Glutamatergic neuron (in vitro differentiated cells): ENCODE measurements around the gene MUC22. TPM values are rescaled to one million over a fixed set of nuclear protein-coding genes. Genes with fewer than 3 reads are reported as not detected.
"Not testable (repeated sequence)": the region's sequence is repeated elsewhere in the genome, so short reads cannot be mapped to it uniquely, and the experiment has no call there.

Experiments
- DNase-seq: peaks from one replicate; pipeline ENCODE4 v3.0.0; 2022
- H3K27ac Mint-ChIP-seq: one replicate; pipeline ENCODE4 v1.8.0; 2020; ENCODE audit warnings: mild to moderate bottlenecking, mixed read lengths, inconsistent platforms; ENCODE audit not compliant: unreplicated experiment
- H3K27me3 Mint-ChIP-seq: one replicate; pipeline ENCODE4 v1.8.0; 2020; ENCODE audit warnings: mild to moderate bottlenecking, moderate library complexity, mixed read lengths, inconsistent platforms; ENCODE audit not compliant: unreplicated experiment
- H3K36me3 Mint-ChIP-seq: one replicate; pipeline ENCODE4 v1.8.0; 2020; ENCODE audit warnings: mild to moderate bottlenecking, mixed read lengths, inconsistent platforms; ENCODE audit not compliant: unreplicated experiment
- H3K4me1 Mint-ChIP-seq: one replicate; pipeline ENCODE4 v1.8.0; 2020; ENCODE audit warnings: mild to moderate bottlenecking, low read depth, mixed read lengths, inconsistent platforms; ENCODE audit not compliant: unreplicated experiment
- H3K4me3 Mint-ChIP-seq: one replicate; pipeline ENCODE4 v1.8.0; 2020; ENCODE audit warnings: mild to moderate bottlenecking, mixed read lengths, inconsistent platforms; ENCODE audit not compliant: unreplicated experiment
- H3K9me3 Mint-ChIP-seq: one replicate; pipeline ENCODE4 v1.8.0; 2020; ENCODE audit warnings: mild to moderate bottlenecking, moderate library complexity, mixed read lengths, inconsistent platforms; ENCODE audit not compliant: unreplicated experiment
- total RNA-seq: library from RNA; stranded (reverse); fragmentation: NEBNext Ultra II Directional; extraction: Animal tissue kit (Norgen Biotek cat#: 25700); gene quantifications from one replicate; pipeline ENCODE4 v1.2.1, GENCODE V29; 2021; ENCODE audit not compliant: unreplicated experiment
- TF ChIP-seq, protein P1 (sequence below): fragments of 200-600 bp; sonication (generic); IDR thresholded peaks from one replicate; pipeline ENCODE4 v1.5.0; 2021; ENCODE audit not compliant: partially characterized antibody, unreplicated experiment

Gene MUC22
- total RNA-seq, 1 donor from 2014 or later, result not detected

DNA sequence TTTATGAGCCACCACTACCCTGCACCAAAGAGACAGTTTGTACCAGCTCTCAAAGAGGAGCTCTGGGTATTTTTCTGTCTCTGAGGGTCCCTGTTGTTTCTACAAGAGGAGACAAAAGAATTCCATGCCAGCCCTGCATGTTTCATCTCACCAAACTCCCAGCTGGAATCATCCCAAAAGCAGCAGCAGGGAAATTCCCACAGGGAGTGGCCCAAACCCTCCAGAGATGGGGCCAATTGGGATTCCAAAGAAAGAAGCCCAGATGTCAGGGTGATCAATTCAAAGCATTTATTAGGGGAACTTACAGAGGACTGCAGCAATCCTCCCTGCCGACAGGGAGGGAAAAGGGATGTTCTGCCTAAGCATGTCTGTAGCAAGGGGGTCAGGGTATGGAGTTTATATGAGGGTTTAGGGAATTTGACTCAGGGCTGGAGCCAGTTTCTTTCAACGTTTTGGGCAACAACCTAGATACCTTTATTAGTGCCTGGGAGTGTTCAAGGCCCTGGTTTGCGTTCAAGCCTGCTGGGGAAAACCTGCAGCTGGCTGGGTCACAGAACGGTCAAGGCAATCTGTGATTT, 47.2 kb downstream of the MUC22 start:
- no peak for DNase-seq
- Mint-ChIP-seq H3K9me3 (peaks cover 2% of the 10 kb centered on the region), H3K4me3 (peak overlapping the region; percentile 57), H3K27ac (peak overlapping the region; percentile 78), H3K27me3 (peaks cover 4% of the 10 kb centered on the region), H3K36me3 (peaks cover 5% of the 10 kb centered on the region), H3K4me1 (peaks cover 22% of the 10 kb centered on the region)
- TF ChIP-seq, protein P1, sequence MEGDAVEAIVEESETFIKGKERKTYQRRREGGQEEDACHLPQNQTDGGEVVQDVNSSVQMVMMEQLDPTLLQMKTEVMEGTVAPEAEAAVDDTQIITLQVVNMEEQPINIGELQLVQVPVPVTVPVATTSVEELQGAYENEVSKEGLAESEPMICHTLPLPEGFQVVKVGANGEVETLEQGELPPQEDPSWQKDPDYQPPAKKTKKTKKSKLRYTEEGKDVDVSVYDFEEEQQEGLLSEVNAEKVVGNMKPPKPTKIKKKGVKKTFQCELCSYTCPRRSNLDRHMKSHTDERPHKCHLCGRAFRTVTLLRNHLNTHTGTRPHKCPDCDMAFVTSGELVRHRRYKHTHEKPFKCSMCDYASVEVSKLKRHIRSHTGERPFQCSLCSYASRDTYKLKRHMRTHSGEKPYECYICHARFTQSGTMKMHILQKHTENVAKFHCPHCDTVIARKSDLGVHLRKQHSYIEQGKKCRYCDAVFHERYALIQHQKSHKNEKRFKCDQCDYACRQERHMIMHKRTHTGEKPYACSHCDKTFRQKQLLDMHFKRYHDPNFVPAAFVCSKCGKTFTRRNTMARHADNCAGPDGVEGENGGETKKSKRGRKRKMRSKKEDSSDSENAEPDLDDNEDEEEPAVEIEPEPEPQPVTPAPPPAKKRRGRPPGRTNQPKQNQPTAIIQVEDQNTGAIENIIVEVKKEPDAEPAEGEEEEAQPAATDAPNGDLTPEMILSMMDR, result no peak

DNA sequence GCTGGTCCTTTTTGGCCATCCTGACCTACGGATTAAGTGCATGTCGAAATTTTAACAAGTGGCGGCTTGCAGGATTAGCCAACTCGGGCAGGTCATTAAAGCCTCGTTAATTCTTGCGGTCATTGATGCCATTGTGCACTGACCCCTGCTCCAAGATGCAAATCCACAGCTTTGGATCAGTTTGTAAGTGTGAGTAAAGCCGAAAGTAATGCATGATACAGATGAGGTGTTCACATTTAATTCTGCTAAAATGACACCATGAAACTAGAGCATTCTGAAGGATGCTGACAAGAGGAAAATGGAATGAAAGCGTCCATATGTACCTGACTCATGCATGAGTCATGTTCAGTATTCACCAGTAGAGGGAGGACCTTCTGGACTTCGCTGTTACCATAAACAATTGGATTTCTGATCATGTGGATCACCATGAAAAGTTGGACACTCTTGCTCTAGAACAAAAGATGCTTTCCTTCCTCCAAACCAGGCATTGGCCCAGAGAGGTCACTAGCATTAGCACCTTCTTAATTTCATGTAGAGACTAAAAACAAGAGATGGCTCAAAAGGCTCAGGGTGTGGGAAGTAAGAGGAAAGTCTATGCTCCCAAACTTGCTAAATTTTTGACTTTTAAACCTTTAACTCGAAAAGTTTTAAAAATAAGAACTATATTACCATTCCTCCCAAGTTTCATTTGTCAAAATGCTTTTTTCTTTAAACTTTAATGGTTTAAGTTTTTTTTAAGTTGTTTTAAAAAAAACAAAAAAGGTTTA, 48.0 kb downstream of the MUC22 start:
- Mint-ChIP-seq H3K36me3 (peaks cover 5% of the 10 kb centered on the region), H3K9me3 (peaks cover 2% of the 10 kb centered on the region), H3K4me1 (peaks cover 21% of the 10 kb centered on the region), H3K27ac (peak overlapping the region; percentile 59), H3K4me3 (no peak overlapping the region), H3K27me3 (peaks cover 4% of the 10 kb centered on the region)
- TF ChIP-seq, protein P1, result peak; percentile 72
- DNase-seq, result no peak

DNA sequence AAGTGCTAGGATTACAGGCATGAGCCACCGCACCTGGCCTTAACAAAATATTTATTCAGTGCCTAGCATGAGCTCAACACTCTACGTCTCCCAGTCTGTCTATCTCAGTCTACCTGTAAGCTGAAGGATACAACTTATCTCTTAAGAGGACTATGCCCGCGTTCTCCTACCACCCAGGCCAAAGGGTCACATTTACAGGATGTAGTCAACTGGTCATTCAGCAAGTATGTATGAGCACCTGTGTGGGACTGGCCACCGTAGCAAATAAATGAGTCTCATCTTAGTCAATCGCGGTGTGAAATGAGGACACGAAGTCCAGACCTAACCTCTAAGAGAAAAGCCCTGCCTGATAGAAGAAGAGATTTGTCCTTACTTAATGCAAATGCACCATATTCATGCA, 49.9 kb downstream of the MUC22 start:
- Mint-ChIP-seq H3K9me3 (peaks cover 2% of the 10 kb centered on the region), H3K36me3 (peaks cover 5% of the 10 kb centered on the region), H3K27me3 (peaks cover 2% of the 10 kb centered on the region), H3K4me1 (peaks cover 20% of the 10 kb centered on the region), H3K4me3 (no peak overlapping the region), H3K27ac (no peak overlapping the region)
- no peak for DNase-seq
- TF ChIP-seq, protein P1, result no peak

DNA sequence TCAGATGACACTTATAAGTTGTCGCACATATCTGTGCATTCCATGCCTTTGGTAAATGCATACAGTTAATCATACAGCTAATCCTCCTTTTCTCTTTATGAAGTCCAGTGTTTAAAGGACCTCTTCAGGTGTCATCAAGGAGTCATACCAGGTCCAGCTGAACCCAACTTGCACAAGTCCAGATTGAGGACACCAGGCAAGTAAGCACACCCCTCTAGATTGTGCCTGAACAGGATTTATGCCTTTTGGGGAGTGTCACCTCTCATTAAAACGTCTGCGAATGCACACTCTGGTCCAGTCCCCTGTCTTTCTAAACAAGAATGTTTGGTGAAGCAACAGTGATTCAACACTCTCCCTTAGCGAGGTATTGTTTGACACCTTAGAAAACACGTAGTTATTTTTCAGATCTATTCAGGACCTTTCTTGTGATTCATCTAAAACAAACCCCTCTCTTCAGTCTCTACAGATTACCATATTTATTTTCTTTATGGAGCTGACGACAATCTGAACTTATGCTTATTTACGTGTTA, 53.7 kb downstream of the MUC22 start:
- TF ChIP-seq, protein P1, result no peak
- H3K27me3 Mint-ChIP-seq, result peaks cover 4% of the 10 kb centered on the region

DNA sequence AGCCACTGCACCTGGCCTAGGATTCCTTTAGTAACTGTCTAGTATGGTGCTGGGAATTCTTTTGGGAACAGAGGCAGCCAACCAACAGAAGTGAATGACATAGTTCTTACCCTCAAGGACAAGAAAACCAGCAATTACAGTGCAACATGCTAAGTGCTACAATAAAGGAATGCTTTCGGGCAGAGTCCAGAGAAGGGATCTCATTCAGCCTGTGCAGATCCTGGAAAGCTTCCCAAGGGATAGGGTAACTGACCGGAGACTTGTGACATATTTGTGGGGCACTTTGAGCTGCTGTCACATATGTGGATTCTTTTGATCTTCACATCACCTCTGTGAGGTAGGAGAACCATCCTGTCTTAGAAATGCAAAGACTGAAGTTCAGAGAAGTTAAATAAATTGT, 55.3 kb downstream of the MUC22 start:
- Mint-ChIP-seq H3K27me3 (peaks cover 2% of the 10 kb centered on the region), H3K36me3 (no peaks in the 10 kb centered on the region), H3K4me3 (no peak overlapping the region), H3K27ac (peak overlapping the region; percentile 55), H3K4me1 (peaks cover 9% of the 10 kb centered on the region), H3K9me3 (no peaks in the 10 kb centered on the region)
- TF ChIP-seq, protein P1, result no peak
- no peak for DNase-seq

More for the DNA sequence above, 53.7 kb downstream of the MUC22 start:
- H3K36me3 Mint-ChIP-seq, result no peaks in the 10 kb centered on the region
- no peak overlapping the region for H3K27ac Mint-ChIP-seq
- no peak for DNase-seq
- no peaks in the 10 kb centered on the region for H3K9me3 Mint-ChIP-seq
- H3K4me3 Mint-ChIP-seq, result no peak overlapping the region
- peaks cover 13% of the 10 kb centered on the region for H3K4me1 Mint-ChIP-seq

DNA sequence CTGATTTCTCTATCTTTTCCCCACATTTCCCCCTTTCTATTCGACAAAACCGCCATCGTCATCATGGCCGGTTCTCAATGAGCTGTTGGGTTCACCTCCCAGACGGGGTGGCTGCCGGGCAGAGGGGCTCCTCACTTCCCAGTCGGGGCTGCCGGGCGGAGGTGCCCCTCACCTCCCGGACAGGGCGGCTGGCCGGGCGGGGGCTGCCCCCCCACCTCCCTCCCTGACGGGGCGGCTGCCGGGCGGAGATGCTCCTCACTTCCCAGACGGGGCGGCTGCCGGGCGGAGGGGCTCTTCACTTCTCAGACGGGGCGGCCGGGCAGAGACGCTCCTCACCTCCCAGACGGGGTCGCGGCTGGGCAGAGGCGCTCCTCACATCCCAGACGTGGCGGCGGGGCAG, 56.8 kb downstream of the MUC22 start:
- H3K4me1 Mint-ChIP-seq, H3K27ac Mint-ChIP-seq, H3K27me3 Mint-ChIP-seq, H3K36me3 Mint-ChIP-seq, DNase-seq, H3K4me3 Mint-ChIP-seq, H3K9me3 Mint-ChIP-seq: not testable (repeated sequence)

DNA sequence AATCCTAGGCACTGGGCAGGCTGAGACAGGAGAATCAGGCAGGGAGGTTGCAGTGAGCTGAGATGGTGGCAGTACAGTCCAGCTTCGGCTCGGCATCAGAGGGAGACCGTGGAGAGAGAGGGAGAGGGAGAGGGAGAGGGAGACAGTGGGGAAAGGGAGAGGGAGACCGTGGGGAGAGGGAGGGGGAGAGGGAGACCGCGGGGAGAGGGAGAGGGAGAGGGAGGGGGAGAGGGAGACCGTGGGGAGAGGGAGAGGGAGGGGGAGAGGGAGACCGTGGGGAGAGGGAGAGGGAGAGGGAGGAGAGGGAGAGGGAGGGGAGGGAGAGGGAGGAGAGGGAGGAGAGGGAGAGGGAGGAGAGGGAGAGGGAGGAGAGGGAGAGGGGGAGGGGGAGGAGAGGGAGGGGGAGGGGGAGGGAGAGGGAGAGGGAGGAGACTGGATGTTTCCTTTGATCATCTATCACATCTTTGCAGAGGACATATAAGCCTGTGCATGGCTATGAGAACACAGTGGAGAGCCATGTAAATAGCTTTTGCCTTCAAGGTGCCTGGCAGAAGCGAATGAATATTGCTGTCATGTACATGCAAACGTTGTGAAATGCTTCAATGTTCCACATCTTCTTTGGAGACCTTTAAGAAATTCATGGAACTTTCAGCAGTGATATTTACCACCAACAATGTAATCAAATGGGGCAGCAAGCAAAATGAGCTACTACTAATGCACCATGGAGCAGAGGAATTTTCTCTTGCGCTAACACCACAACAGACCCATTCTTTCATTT, 57.8 kb downstream of the MUC22 start:
- not testable (repeated sequence) for DNase-seq, H3K4me1 Mint-ChIP-seq, H3K27me3 Mint-ChIP-seq, H3K9me3 Mint-ChIP-seq, H3K27ac Mint-ChIP-seq, H3K36me3 Mint-ChIP-seq, H3K4me3 Mint-ChIP-seq
